Panc1 (cell line): Measurements from ENCODE around the gene IL17REL. TPM values are rescaled to one million over a fixed set of nuclear protein-coding genes. Genes with fewer than 3 reads are reported as not detected.

Experiments used
- ATAC-seq: fragments of 200-7000 bp; cut with Tn5 transposase; 2 replicates; pipeline ENCODE4 v1.9.1; 2020; ENCODE audit warnings: mild to moderate bottlenecking, moderate library complexity
- BruUV-seq: library from RNA; stranded (reverse); fragments of 400-500 nt; replicated peaks from 2 replicates; lab custom pipeline; 2021; lab: Mats Ljungman, UMichigan
- CTCF ChIA-PET: fragments of 300-600 bp; sonication (Branson Sonifier 250); formaldehyde crosslinking; loops from one replicate; lab custom pipeline; 2022; ENCODE audit warnings: antibody characterized with exemption; lab: Charles Lee
- POLR2A ChIA-PET: fragments of 300-600 bp; sonication (Branson Sonifier 250); formaldehyde crosslinking; loops from one replicate; lab custom pipeline; 2022; ENCODE audit warnings: antibody characterized with exemption; lab: Charles Lee
- DNase-seq: peaks from one replicate; pipeline ENCODE4 v3.0.0-alpha.2; 2010; ENCODE audit warnings: low read depth, low spot score
- H3K27ac ChIP-seq: 2 replicates; pipeline ENCODE4 v1.5.1; 2011; ENCODE audit warnings: mild to moderate bottlenecking, low read length, inconsistent platforms
- H3K27me3 ChIP-seq: fragments of 200-500 bp; sonication (Bioruptor generic); 2 replicates; pipeline ENCODE4 v1.6.0; 2014; ENCODE audit warnings: low read length, inconsistent platforms; ENCODE audit not compliant: control insufficient read depth, insufficient read depth
- H3K36me3 ChIP-seq: fragments of 200-500 bp; sonication (Bioruptor generic); 2 replicates; pipeline ENCODE4 v1.5.1; 2014; ENCODE audit warnings: inconsistent platforms, mild to moderate bottlenecking, low read length, moderate library complexity; ENCODE audit not compliant: control insufficient read depth, insufficient read depth
- H3K4me1 ChIP-seq: 2 replicates; pipeline ENCODE4 v1.5.1; 2011; ENCODE audit warnings: inconsistent platforms, mild to moderate bottlenecking, low read length, moderate library complexity; ENCODE audit not compliant: control insufficient read depth, insufficient read depth
- H3K4me3 ChIP-seq, 2 experiments: 2 replicates each; pipeline ENCODE4 v1.5.1; 2011 to 2012; ENCODE audit warnings: low read depth in 2 of 2, low read length in 2 of 2, mild to moderate bottlenecking in 2 of 2, inconsistent platforms in 1 of 2, moderate library complexity in 1 of 2
- H3K9me3 ChIP-seq: fragments of 200-500 bp; sonication (Bioruptor generic); 2 replicates; pipeline ENCODE4 v1.5.1; 2014; ENCODE audit warnings: low read depth, mild to moderate bottlenecking, inconsistent platforms, low read length, moderate library complexity; ENCODE audit not compliant: control insufficient read depth, insufficient read depth
- CTCF ChIP-seq: fragments of 450-650 bp; IDR thresholded peaks from 2 replicates; pipeline ENCODE4 v1.5.1; 2017; ENCODE audit warnings: mild to moderate bottlenecking
- POLR2AphosphoS5 ChIP-seq: IDR thresholded peaks from 2 replicates; pipeline ENCODE4 v1.6.1; 2012; ENCODE audit warnings: mild to moderate bottlenecking, low read depth, low read length, moderate library complexity
- REST ChIP-seq, 2 experiments: IDR thresholded peaks; 2 replicates each; pipeline ENCODE4 v1.6.1; 2011 to 2012; ENCODE audit warnings: low read depth in 2 of 2, control low read depth in 1 of 2, low read length in 1 of 2, mild to moderate bottlenecking in 1 of 2, moderate library complexity in 1 of 2; ENCODE audit not compliant: insufficient read depth in 1 of 2
- SIN3A ChIP-seq: IDR thresholded peaks from 2 replicates; pipeline ENCODE4 v1.6.1; 2012; ENCODE audit warnings: low read depth, mild to moderate bottlenecking, low read length, moderate library complexity, borderline replicate concordance; ENCODE audit not compliant: insufficient read depth
- TCF7L2 ChIP-seq: IDR thresholded peaks from 2 replicates; pipeline ENCODE4 v1.6.1; 2011; ENCODE audit warnings: mild to moderate bottlenecking, low read depth, low read length, inconsistent platforms
- in situ Hi-C: cut with HindIII; loops from 2 replicates; pipeline ENCODE4 v1.10.0; 2016; ENCODE audit warnings: low sequenced_read_pairs, low pct_unique_long_range_greater_than_20kb
- intact Hi-C: fragments of 100-400 bp; cut with micrococcal nuclease; formaldehyde crosslinking; loops from one replicate; pipeline ENCODE4 v1.10.0; 2022; ENCODE audit not compliant: unreplicated experiment
- total RNA-seq: library from RNA; stranded (reverse); gene quantifications from one replicate; pipeline ENCODE4 v1.2.1, GENCODE V29; 2021; ENCODE audit not compliant: unreplicated experiment

IL17REL gene
- total RNA-seq, 1 experiment from 2014 or later, result 0.82 TPM

- POLR2A ChIA-PET, result no interaction called here
- no peak overlapping the region for H3K27ac ChIP-seq
- H3K4me3 ChIP-seq, result no peak overlapping the region
- H3K27me3 ChIP-seq, result no peaks in the 10 kb centered on the region
- H3K36me3 ChIP-seq, result no peaks in the 10 kb centered on the region
- H3K9me3 ChIP-seq, result no peaks in the 10 kb centered on the region
- in situ Hi-C loops (no loop called here), intact Hi-C loops (no loop called here)
- ATAC-seq (no peak), DNase-seq (no peak)
- no TSS peak for BruUV-seq
- CTCF ChIA-PET, result no interaction called here
- TF ChIP-seq REST (IDR thresholded peaks at IDR 0.05; ENCODE audit: insufficient read depth in 1 of 2, low read depth in 2 of 2, low read length in 1 of 2) (no peak), CTCF (no peak), TCF7L2 (no peak), POLR2AphosphoS5 (no peak), SIN3A (no peak)
- peaks cover 8% of the 10 kb centered on the region for H3K4me1 ChIP-seq
These were observed 35.0 kb downstream of the IL17REL start for GRCh38 chr22:49977578-49977977.

GRCh38 chr22:49976439-49977175 is 36.0 kb downstream of the IL17REL start:
- peaks cover 8% of the 10 kb centered on the region for H3K4me1 ChIP-seq
- H3K27me3 ChIP-seq, result no peaks in the 10 kb centered on the region
- POLR2A ChIA-PET, result interaction anchor here (0.6 kb wide), 1 partner anchor 215 kb away, joined by 7 read pairs; no protein-coding TSS in a partner anchor

More at GRCh38 chr22:49976439-49977175, 36.0 kb downstream of the IL17REL start:
- in situ Hi-C loops (no loop called here), intact Hi-C loops (no loop called here)
- H3K36me3 ChIP-seq, result no peaks in the 10 kb centered on the region
- DNase-seq, result no peak
- no peaks in the 10 kb centered on the region for H3K9me3 ChIP-seq
- BruUV-seq, result no TSS peak
- H3K27ac ChIP-seq, result 0 out of 2 replicates have a peak overlapping the region, but pooled peaks have one; percentile 3
- TF ChIP-seq POLR2AphosphoS5, result no peak
- no peak for TF ChIP-seq CTCF
- TF ChIP-seq REST (IDR thresholded peaks at IDR 0.05; ENCODE audit: insufficient read depth in 1 of 2, low read depth in 2 of 2, low read length in 1 of 2), result no peak
- TF ChIP-seq SIN3A, result no peak
- TF ChIP-seq TCF7L2, result no peak
- no peak overlapping the region for H3K4me3 ChIP-seq
- CTCF ChIA-PET, result no interaction called here
- ATAC-seq, result peak; percentile 65
